Glomerular visceral epithelial cell (primary cell): ENCODE results near the gene PRSS2.
"Not testable (repeated sequence)": the region's sequence is repeated elsewhere in the genome, so short reads cannot be mapped to it uniquely, and the experiment has no call there.

Experiments used
- DNase-seq: peaks from one replicate; pipeline ENCODE4 v3.0.0-alpha.2; 2016; ENCODE audit errors: extremely low spot score

Gene PRSS2

GRCh38 chr7:142759433-142759832 lies 11.3 kb upstream of the PRSS2 start:
- DNase-seq, result no peak

- DNase-seq, result no peak
Observed at GRCh38 chr7:142760071-142760642, 10.6 kb upstream of the PRSS2 start.

DNA sequence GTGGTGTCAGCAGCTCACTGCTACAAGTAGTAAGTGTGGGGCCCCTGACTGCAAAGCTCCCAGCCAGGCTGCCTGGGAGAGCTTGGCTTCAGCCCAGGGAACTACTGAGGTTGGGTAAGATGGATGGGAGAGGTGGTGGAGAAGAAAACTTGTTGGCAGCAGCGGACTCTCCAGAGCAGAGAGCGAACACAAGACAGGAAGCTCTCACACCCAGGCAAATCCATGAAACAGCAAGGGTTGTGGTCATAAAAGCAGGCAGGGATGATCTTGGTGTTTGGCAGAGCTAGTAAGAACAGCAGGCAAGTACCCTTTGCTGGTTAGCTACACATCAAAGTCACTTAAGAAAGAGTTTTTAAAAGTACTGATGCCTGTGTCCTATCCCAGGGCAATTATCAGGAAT lies 9.2 kb upstream of the PRSS2 start:
- DNase-seq, result not testable (repeated sequence)

DNA sequence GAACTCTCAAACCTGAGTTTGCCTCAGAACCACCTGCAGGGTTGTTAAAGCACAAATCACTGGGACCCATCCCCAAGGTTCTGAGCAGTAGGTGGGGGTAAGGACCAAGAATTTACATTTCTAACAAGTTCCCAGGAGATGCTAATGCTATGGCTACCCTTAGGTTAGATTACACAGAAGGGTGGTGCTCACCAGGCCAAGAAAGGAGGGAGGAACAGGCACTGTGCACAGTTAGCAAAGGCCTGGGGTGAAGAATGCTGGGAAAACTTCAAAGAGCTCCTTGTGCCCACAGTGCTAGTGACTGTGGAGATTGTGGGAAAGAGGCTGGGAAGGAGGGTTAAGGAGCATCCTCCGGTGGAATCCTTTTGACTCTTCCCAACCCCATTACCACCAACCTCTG lies 8.7 kb upstream of the PRSS2 start:
- DNase-seq, result no peak

DNA sequence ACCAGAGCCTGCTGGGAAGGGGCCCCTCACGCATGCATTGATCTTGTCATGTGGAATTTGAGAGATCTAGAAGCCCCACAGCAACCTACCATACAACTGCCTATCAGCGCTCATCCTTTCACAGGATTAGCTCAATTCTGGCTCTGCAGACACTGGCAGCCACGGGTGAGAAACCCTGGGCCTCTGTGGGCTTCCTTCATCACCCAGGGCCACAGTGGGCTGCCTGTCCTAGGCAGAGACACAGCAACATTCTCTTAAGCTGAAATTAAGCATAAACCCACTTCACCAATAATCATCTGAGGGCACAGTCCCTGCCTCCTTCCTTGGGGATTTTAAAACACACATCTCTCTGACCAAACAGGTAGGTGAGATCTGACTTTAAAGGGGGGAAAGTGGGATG lies 3.3 kb upstream of the PRSS2 start:
- DNase-seq, result no peak

GRCh38 chr7:142767861-142768260 lies 2.9 kb upstream of the PRSS2 start:
- DNase-seq, result no peak

DNA sequence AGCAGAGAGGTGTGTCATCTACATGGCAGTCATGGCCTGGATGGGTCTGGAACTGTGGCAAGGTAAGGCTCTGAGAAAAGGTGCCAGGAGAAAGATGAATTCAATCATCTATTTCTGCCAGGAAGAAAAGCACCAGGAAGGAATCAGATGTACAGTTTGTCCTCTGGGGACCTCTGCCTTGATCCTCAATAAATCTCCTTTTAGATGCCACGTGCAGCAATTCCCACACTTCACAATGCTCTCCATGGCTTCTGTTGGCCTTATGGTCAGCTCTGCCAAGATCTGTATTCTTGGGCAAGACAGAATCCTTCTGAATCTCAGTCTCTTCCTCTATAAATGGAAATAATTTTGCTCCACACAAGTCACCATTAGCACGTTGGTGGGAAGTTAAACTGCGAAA lies 1.9 kb upstream of the PRSS2 start:
- DNase-seq, result not testable (repeated sequence)

DNA sequence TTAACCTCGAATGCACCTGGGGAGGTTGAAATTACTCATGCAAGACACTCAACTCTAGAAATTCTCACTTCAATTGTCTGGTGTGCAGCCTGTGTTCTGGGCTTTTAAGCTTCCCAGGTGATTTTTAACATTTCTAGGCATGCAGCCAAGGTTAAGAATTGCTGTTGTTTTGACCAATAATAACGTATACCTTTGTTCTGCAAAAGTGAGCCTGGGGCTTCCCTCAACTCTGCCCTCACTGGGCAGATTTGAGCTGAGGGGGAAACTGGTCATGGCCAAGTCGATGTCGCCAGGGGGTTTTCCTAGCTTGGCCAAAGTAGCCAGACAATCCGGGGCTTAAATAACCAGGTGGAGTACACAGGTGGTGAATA lies 568 bp downstream of the PRSS2 start:
- no peak for DNase-seq

DNA sequence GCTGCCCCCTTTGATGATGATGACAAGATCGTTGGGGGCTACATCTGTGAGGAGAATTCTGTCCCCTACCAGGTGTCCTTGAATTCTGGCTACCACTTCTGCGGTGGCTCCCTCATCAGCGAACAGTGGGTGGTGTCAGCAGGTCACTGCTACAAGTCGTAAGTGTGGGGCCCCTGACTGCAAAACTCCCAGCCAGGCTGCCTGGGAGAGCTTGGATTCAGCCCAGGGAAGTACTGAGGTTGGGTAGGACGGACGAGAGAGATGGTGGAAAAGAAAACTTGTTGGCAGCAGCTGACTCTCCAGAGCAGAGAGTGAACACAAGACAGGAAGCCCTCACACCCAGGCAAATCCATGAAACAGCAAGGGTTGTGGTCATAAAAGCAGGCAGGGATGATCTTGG lies 1.3 kb downstream of the PRSS2 start:
- DNase-seq, result no peak

- no peak for DNase-seq
Observed at GRCh38 chr7:142772673-142773072, 1.9 kb downstream of the PRSS2 start.

DNA sequence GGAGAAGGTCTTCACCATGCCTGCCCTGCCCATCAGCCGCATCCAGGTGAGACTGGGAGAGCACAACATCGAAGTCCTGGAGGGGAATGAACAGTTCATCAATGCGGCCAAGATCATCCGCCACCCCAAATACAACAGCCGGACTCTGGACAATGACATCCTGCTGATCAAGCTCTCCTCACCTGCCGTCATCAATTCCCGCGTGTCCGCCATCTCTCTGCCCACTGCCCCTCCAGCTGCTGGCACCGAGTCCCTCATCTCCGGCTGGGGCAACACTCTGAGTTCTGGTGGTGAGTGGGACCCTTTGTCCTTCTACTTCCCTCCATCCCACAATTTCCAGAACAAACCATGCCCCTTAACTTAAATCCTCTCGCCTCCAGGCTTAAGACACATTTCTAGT lies 2.5 kb downstream of the PRSS2 start:
- DNase-seq, result no peak

- no peak for DNase-seq
Observed at GRCh38 chr7:142773937-142774744, 3.4 kb downstream of the PRSS2 start.

- DNase-seq, result peak; percentile 5
Observed at GRCh38 chr7:142774826-142775225, 4.1 kb downstream of the PRSS2 start.

GRCh38 chr7:142775351-142776115 lies 4.8 kb downstream of the PRSS2 start:
- DNase-seq, result not testable (repeated sequence)

- peak; percentile 7 for DNase-seq
Observed at GRCh38 chr7:142776206-142776844, 5.6 kb downstream of the PRSS2 start.

DNA sequence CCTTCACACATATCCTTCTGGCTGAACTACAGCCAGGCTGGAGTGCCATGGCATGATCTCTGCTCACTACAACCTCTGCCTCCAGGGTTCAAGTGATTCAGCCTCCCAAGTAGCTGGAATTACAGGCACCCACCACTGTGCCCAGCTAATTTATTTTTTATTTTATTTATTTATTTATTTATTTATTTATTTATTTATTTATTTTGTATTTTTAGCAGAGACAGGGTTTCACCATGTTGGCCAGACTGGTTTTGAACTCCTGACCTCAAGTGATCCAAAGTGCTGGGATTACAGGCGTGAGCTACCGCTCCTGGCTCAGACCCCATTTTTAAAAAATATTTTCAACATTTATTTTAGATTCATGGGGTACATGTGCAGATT lies 6.1 kb downstream of the PRSS2 start:
- not testable (repeated sequence) for DNase-seq

DNA sequence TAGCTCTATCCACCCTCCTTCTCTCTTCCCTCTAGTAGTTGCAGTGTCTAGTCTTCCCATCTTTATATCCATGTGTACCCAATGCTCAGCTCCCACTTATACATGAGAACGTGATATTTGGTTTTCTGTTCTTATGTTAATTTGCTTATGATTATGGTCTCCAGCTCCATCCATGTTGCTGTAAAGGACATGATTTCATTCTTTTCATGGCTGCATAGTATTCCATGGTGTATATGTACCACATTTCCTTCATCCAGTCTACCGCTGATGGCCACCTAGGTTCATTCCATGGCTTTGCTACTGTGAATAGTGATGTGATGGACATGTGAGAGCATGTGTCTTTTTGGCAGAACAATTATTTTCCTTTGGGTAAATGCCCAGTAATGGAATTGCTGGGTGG lies 6.5 kb downstream of the PRSS2 start:
- no peak for DNase-seq

DNA sequence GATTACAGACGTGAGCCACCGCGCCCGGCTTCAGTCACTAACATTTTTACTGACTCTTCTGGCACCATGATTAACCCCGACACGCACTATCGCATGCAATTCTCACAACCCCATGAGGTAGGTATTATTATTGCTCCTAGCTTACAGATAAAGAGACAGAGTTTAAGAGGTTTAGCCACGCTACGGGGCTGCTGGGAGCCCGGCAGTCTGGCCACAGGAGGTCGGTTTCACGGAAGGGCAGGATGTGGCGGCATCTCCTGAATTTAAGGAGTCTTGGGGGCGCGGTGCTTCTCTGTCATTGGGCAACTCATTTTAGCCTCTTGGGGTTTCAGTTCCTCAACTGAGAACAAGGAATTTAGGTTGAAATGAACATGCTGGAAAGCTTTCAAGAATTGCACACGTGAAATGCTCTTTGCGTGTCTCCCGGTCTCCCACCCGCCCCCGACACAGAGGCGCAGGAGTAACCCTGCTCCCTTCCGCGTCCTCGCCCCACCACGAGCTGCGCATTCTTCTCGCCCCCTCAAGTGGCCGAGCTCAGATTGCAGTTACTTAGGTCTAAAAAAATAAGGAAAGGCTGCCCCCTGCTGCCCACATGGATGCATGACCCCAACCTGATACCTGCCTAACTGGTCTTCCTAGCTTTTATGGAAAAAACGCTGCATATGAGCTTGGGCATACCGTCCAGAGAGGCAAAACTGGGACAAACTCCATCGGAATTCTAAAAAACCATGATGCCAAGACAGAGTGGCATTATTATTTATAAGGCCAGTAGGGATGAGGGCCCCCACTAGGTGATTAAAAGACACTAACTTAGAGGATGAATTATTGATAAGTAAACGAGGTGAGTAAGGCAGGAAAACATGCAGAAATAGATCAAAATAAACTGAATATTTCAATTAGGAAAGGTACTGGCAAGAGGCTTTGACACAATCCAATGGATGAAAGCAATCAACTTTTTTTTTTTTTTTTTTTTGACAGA lies 12.4 kb downstream of the PRSS2 start:
- DNase-seq, result peak; percentile 82

GRCh38 chr7:142784096-142784495 lies 13.3 kb downstream of the PRSS2 start:
- no peak for DNase-seq

DNA sequence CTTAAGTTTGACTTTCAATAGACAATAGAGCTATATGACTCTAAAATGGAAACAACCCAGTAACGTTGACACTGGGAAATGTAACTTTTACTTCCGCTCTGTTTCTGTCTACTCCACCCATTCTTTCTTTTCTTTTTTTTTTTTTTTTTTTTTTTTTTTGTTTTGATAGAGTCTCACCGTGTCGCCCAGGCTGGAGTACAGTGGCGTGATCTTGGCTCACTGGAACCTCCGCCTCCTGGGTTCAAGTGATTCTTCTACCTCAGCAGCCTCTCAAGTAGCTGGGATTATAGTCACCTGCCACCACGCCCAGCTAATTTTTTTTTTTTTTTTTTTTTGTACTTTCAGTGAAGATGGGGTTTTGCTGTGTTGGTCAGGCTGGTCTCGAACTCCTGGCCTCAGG lies 13.9 kb downstream of the PRSS2 start:
- no peak for DNase-seq

DNA sequence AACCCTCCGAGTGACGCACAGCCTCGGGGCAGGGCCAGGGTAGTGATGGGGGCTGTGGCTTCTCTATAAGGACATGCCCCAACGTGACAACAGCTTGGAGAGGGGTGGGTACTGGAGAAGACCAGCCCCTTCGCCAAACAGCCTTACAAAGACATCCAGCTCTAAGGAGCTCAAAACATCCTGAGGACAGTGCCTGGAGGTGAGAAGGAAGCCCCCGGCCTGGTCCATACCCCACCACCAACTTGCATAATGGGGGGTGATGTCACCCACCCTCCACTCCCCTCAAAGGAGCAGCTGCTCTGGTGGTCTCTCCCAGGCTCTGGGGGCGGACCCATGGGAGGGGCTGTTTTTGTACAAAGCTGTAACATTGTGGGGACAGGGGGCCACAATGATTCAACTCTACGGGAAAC lies 15.1 kb downstream of the PRSS2 start:
- DNase-seq, result no peak
